H1 (cell line): ENCODE data around the gene RPS26.

Source experiments
- BRCA1 ChIP-seq: IDR thresholded peaks from 2 replicates; pipeline ENCODE4 v1.6.1; 2012; ENCODE audit warnings: low read depth, low read length, improper control_type of control experiment
- CHD2 ChIP-seq: IDR thresholded peaks from 2 replicates; pipeline ENCODE4 v1.6.1; 2012; ENCODE audit warnings: low read length, improper control_type of control experiment
- CTCF ChIP-seq, 3 experiments: IDR thresholded peaks; 1 replicate in 2 of 3; 2 replicates in 1 of 3; pipeline versions ENCODE4 v1.5.1 to v1.6.1; 2011; ENCODE audit warnings: low read length in 3 of 3, mild to moderate bottlenecking in 3 of 3, inconsistent platforms in 2 of 3, low read depth in 1 of 3, moderate library complexity in 1 of 3; ENCODE audit not compliant: insufficient read depth in 1 of 3; ENCODE audit errors: control extremely low read depth in 1 of 3
- MAFK ChIP-seq: IDR thresholded peaks from 2 replicates; pipeline ENCODE4 v1.6.1; 2012; ENCODE audit warnings: low read depth, mild to moderate bottlenecking, improper control_type of control experiment, low read length
- POLR2A ChIP-seq, 2 experiments: IDR thresholded peaks; 1 replicate in 1 of 2; 2 replicates in 1 of 2; pipeline ENCODE4 v1.6.1; 2011; ENCODE audit warnings: low read depth in 2 of 2, low read length in 2 of 2, mild to moderate bottlenecking in 2 of 2; ENCODE audit errors: control extremely low read depth in 1 of 2
- POLR2AphosphoS5 ChIP-seq: IDR thresholded peaks from 2 replicates; pipeline ENCODE4 v1.6.1; 2011; ENCODE audit warnings: low read depth, low read length
- SIN3A ChIP-seq, 2 experiments: IDR thresholded peaks in 1 of 2; conservative IDR thresholded peaks in 1 of 2; 2 replicates each; pipeline ENCODE4 v1.6.1; 2011 to 2012; ENCODE audit warnings: low read length in 2 of 2, improper control_type of control experiment in 1 of 2, low read depth in 1 of 2, mild to moderate bottlenecking in 1 of 2
- SP1 ChIP-seq: IDR thresholded peaks from 2 replicates; pipeline ENCODE4 v1.6.1; 2011; ENCODE audit warnings: low read depth, low read length
- USF2 ChIP-seq: IDR thresholded peaks from 2 replicates; pipeline ENCODE4 v1.6.1; 2011; ENCODE audit warnings: low read length, improper control_type of control experiment

- TF ChIP-seq MAFK (no peak), BRCA1 (no peak), CTCF (IDR thresholded peaks at IDR 0.05; ENCODE audit: control extremely low read depth in 1 of 3, insufficient read depth in 1 of 3, low read depth in 1 of 3, low read length in 3 of 3) (no peak), USF2 (no peak), POLR2AphosphoS5 (no peak), SP1 (no peak), SIN3A (conservative IDR thresholded peaks at IDR 0.05 in 1 of 2, IDR thresholded peaks at IDR 0.05 in 1 of 2; ENCODE audit: low read depth in 1 of 2, low read length in 2 of 2) (no peak), POLR2A (IDR thresholded peaks at IDR 0.05; ENCODE audit: control extremely low read depth in 1 of 2, low read depth in 2 of 2, low read length in 2 of 2) (no peak), CHD2 (no peak)
Observed at GRCh38 chr12:56053407-56053893, 11.7 kb downstream of the RPS26 start.
